Stimulated activated CD4-positive, alpha-beta T cell treated with anti-CD3 and anti-CD28 coated beads, Interleukin-12 subunit alpha, Interleukin-12 subunit beta, amount 100 ng/mL, for 24 hours (primary cell): ENCODE results near the gene LENG9.
A peak's percentile ranks its signal among the peaks of the same experiment; 100 is the strongest.

ENCODE experiments used
- DNase-seq, 2 experiments: peaks; one replicate each; pipeline ENCODE4 v3.0.0-alpha.2; 2020; ENCODE audit warnings: low read depth in 2 of 2

Gene LENG9

GRCh38 chr19:54439174-54439851, 24.3 kb downstream of the LENG9 start:
- no peak for DNase-seq

DNA sequence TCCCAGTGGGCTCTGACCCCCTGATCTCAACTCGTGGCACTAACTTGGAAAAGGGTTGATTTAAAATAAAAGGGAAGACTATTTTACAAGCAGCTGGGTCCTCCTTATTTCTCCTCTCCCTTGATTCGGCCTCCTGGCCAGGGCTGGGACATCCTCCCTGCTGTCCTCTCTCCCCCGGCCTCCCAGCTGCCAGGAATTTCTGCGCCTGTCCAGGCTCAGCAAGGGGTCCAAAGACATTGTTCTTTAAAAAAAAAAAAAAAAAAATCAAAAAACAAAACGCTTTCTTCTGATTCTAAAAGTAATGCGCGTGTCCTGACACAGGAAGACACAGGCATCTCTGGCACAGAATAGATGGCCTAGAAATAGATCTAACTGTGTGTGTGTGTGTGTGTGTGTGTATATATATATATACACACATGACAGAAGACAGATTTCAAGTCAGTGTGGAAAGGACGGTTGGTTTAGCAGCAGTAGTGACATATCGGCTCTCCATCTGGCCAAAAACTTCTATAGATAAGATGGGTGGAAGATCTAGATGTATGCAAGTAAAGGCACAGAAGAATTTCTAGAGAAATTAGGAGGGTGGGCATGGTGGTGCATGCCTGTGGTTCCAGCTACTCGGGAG, 26.8 kb downstream of the LENG9 start:
- DNase-seq: no peak

DNA sequence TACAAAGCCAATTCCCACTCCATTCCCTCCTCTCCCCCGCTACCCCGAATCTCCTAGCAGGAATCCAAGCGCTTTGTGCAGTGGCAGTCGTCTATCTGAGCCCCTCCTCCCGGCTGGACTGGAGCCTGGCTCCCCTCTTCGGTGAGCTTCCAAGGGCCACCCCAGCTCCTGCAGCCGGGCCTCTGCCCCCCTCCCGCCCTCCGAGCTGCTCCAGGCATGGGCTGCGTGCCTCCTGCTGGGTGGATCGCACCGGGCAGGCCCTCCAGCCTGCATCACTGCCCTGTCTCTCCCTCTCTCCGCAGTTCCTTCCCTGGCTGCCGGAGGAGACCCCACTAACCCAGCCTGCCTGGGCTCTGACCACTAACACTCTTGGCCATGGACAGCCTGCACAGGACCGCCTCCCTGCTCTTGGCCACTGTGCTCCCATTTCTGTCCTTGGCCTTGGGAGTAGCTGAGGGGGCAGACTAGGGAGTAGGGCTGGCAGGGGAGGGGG, 27.5 kb downstream of the LENG9 start:
- no peak for DNase-seq

GRCh38 chr19:54435551-54436016, 28.0 kb downstream of the LENG9 start:
- DNase-seq: no peak

GRCh38 chr19:54434873-54435214, 28.7 kb downstream of the LENG9 start:
- no peak for DNase-seq

- no peak for DNase-seq
Measured at GRCh38 chr19:54434112-54434872, 29.3 kb downstream of the LENG9 start.

DNA sequence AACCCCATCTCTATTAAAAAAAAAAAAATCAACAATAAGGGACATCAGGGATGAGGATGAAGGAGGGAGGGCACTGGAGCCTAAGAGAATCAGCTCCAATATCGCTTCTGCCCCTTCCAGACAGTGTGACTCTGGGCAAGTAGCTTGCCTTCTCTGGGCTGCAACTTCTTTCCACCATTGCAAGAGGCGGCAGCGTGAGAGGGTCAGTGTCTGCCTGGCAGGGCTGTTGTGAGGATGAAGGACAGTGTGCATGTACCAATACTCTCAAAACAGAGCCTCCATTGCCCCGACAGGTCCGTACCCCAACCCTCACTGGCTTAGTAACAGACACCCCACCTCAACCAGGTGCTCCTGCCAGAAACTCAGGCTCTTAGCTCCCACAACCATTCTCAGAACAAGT, 29.9 kb downstream of the LENG9 start:
- no peak for DNase-seq

DNA sequence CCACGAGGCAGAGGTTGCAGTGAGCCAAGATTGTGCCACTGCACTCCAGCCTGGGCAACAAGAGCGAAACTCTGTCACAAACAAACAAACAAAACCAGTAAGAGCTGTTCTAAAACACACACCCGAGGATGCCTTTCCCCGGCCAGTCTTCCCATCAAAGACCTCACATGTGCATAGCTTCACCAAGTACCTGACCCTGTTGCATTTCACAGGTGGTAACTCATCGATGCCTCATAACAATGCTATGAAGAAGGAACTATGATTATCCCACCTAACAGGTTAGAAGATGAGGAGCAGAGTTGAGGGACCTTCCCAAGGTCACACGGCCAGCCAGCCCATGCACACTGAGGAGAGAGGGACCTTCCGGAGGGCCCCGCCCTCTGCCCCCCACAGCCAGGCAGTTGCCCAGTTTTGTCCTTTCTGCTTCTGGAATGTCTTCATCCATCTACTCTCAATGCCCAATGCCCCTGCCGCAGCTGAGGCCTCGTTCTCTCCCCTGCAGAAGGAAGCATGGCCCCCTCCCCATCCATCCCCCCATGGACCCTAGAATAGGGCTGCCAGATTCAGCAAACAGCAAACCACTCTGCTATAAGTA, 31.3 kb downstream of the LENG9 start:
- no peak for DNase-seq

- no peak for DNase-seq
Measured at GRCh38 chr19:54431255-54431838, 32.2 kb downstream of the LENG9 start.

- DNase-seq: peak in 1 of 2 experiments; percentile 43
Measured at GRCh38 chr19:54430306-54431254, 33.0 kb downstream of the LENG9 start.

GRCh38 chr19:54429545-54430227, 33.9 kb downstream of the LENG9 start:
- DNase-seq: no peak

- DNase-seq: no peak
Measured at GRCh38 chr19:54429176-54429495, 34.4 kb downstream of the LENG9 start.

GRCh38 chr19:54428323-54429175, 35.0 kb downstream of the LENG9 start:
- DNase-seq: no peak

- DNase-seq: no peak
Measured at GRCh38 chr19:54427586-54427985, 36.0 kb downstream of the LENG9 start.

GRCh38 chr19:54426291-54426931, 37.2 kb downstream of the LENG9 start:
- DNase-seq: no peak

DNA sequence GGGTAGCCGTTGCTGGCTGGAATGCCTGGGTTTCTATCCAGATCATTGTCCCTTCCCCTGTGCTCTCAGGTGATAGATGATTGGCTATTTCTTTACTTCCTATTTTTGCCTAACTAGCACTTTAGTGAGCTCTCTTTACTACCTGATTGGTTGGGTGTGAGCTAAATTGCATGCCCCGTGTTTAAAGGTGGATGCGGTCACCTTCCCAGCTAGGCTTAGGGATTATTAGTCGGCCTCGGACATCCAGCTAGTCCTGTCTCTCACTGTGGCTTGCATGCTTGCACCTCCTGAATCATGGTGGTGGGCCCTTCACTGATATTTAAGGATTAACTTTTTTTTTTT, 38.2 kb downstream of the LENG9 start:
- DNase-seq: no peak

- no peak for DNase-seq
Measured at GRCh38 chr19:54424660-54425381, 38.8 kb downstream of the LENG9 start.

DNA sequence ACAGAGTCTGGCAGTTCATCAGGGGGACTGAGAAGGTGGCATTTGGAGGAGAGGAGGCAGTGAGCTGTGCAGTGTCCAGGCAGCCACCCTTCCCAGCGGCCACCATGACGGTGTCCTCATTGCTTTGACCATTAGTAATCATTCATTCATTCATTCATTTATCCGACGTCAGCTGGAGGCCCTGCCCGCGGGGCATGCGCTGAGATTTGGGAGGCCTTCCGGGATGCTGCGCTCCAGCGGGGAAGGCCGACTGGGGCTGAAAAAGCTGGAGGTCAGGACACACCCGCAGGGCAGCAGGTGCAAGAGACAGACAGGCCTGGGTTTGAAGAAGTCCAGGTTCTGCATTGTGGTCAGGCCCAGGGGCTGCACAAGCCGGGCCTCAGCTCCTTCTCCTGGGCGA, 39.4 kb downstream of the LENG9 start:
- no peak for DNase-seq
